ENCODE measurements around the gene HOXB3.
"Not testable (repeated sequence)": the region's sequence is repeated elsewhere in the genome, so short reads cannot be mapped to it uniquely, and the experiment has no call there.

Gene HOXB3

GRCh38 chr17:48544349-48545021, 45.6 kb downstream of the HOXB3 start:
- DNase-seq (ENCODE audit: low spot score in 2 of 2), result no peak
- Mint-ChIP-seq H3K27me3 (peaks cover 29% of the 10 kb centered on the region), H3K27ac (peak overlapping the region; percentile 40), H3K9me3 (no peaks in the 10 kb centered on the region), H3K4me1 (peaks cover 14% of the 10 kb centered on the region), H3K36me3 (no peaks in the 10 kb centered on the region), H3K4me3 (peak overlapping the region; percentile 82)
- no peak for ATAC-seq (ENCODE audit: low read depth)

GRCh38 chr17:48543854-48544348, 46.1 kb downstream of the HOXB3 start:
- Mint-ChIP-seq H3K36me3 (no peaks in the 10 kb centered on the region), H3K4me3 (peak overlapping the region; percentile 82), H3K27me3 (peaks cover 29% of the 10 kb centered on the region), H3K4me1 (peaks cover 14% of the 10 kb centered on the region), H3K27ac (peak overlapping the region; percentile 40), H3K9me3 (no peaks in the 10 kb centered on the region)
- no peak for DNase-seq (ENCODE audit: low spot score in 2 of 2)
- ATAC-seq (ENCODE audit: low read depth), result no peak

- H3K4me1 Mint-ChIP-seq, result peaks cover 14% of the 10 kb centered on the region
- H3K27ac Mint-ChIP-seq, result no peak overlapping the region
- ATAC-seq (ENCODE audit: low read depth), result peak; percentile 67
- H3K4me3 Mint-ChIP-seq, result peak overlapping the region; percentile 82
- H3K27me3 Mint-ChIP-seq, result peaks cover 29% of the 10 kb centered on the region
- H3K9me3 Mint-ChIP-seq, result no peaks in the 10 kb centered on the region
- H3K36me3 Mint-ChIP-seq, result no peaks in the 10 kb centered on the region
- DNase-seq (ENCODE audit: low spot score in 2 of 2), result peak; percentile 38 to 65
These were observed 46.8 kb downstream of the HOXB3 start for GRCh38 chr17:48543107-48543853.

- ATAC-seq (ENCODE audit: low read depth) (no peak), DNase-seq (ENCODE audit: low spot score in 2 of 2) (no peak)
- Mint-ChIP-seq H3K36me3 (no peaks in the 10 kb centered on the region), H3K27me3 (peaks cover 27% of the 10 kb centered on the region), H3K4me3 (peak overlapping the region; percentile 81), H3K9me3 (no peaks in the 10 kb centered on the region), H3K27ac (no peak overlapping the region), H3K4me1 (peaks cover 14% of the 10 kb centered on the region)
These were observed 47.3 kb downstream of the HOXB3 start for GRCh38 chr17:48542698-48543106.

GRCh38 chr17:48542114-48542656, 47.9 kb downstream of the HOXB3 start:
- H3K27me3 Mint-ChIP-seq, result peaks cover 29% of the 10 kb centered on the region
- DNase-seq (ENCODE audit: low spot score in 2 of 2), result no peak
- peaks cover 14% of the 10 kb centered on the region for H3K4me1 Mint-ChIP-seq
- no peaks in the 10 kb centered on the region for H3K36me3 Mint-ChIP-seq
- H3K4me3 Mint-ChIP-seq, result peak overlapping the region; percentile 84
- peak overlapping the region; percentile 78 for H3K27ac Mint-ChIP-seq
- ATAC-seq (ENCODE audit: low read depth), result no peak
- no peaks in the 10 kb centered on the region for H3K9me3 Mint-ChIP-seq

- Mint-ChIP-seq H3K36me3 (no peaks in the 10 kb centered on the region), H3K27ac (peak overlapping the region; percentile 78), H3K27me3 (peaks cover 31% of the 10 kb centered on the region), H3K4me1 (peaks cover 14% of the 10 kb centered on the region), H3K9me3 (no peaks in the 10 kb centered on the region), H3K4me3 (peak overlapping the region; percentile 84)
- DNase-seq (ENCODE audit: low spot score in 2 of 2) (no peak), ATAC-seq (ENCODE audit: low read depth) (no peak)
These were observed 48.4 kb downstream of the HOXB3 start for GRCh38 chr17:48541577-48542113.

GRCh38 chr17:48541036-48541576, 48.9 kb downstream of the HOXB3 start:
- DNase-seq (ENCODE audit: low spot score in 2 of 2), result no peak
- Mint-ChIP-seq H3K9me3 (no peaks in the 10 kb centered on the region), H3K27ac (no peak overlapping the region), H3K4me1 (peaks cover 14% of the 10 kb centered on the region), H3K36me3 (no peaks in the 10 kb centered on the region), H3K27me3 (peaks cover 25% of the 10 kb centered on the region), H3K4me3 (peak overlapping the region; percentile 84)
- ATAC-seq (ENCODE audit: low read depth), result no peak

- H3K27me3 Mint-ChIP-seq, result peaks cover 25% of the 10 kb centered on the region
These were observed 49.8 kb downstream of the HOXB3 start for GRCh38 chr17:48540213-48540612.

GRCh38 chr17:48539177-48539576, 50.9 kb downstream of the HOXB3 start:
- DNase-seq (ENCODE audit: low spot score in 2 of 2) (no peak), ATAC-seq (ENCODE audit: low read depth) (no peak)
- Mint-ChIP-seq H3K27me3 (peaks cover 23% of the 10 kb centered on the region), H3K4me3 (no peak overlapping the region), H3K4me1 (peaks cover 14% of the 10 kb centered on the region), H3K36me3 (no peaks in the 10 kb centered on the region), H3K27ac (no peak overlapping the region), H3K9me3 (no peaks in the 10 kb centered on the region)

More at GRCh38 chr17:48540213-48540612, 49.8 kb downstream of the HOXB3 start:
- Mint-ChIP-seq H3K27ac (no peak overlapping the region), H3K4me1 (peaks cover 14% of the 10 kb centered on the region), H3K9me3 (no peaks in the 10 kb centered on the region), H3K36me3 (no peaks in the 10 kb centered on the region), H3K4me3 (no peak overlapping the region)
- ATAC-seq (ENCODE audit: low read depth) (no peak), DNase-seq (ENCODE audit: low spot score in 2 of 2) (no peak)

GRCh38 chr17:48537316-48537715, 52.7 kb downstream of the HOXB3 start:
- ATAC-seq (ENCODE audit: low read depth), result no peak
- peaks cover 7% of the 10 kb centered on the region for H3K4me1 Mint-ChIP-seq
- H3K9me3 Mint-ChIP-seq, result no peaks in the 10 kb centered on the region
- H3K36me3 Mint-ChIP-seq, result no peaks in the 10 kb centered on the region
- peaks cover 16% of the 10 kb centered on the region for H3K27me3 Mint-ChIP-seq
- no peak overlapping the region for H3K4me3 Mint-ChIP-seq
- DNase-seq (ENCODE audit: low spot score in 2 of 2), result no peak
- no peak overlapping the region for H3K27ac Mint-ChIP-seq

GRCh38 chr17:48535793-48536559, 54.1 kb downstream of the HOXB3 start:
- not testable (repeated sequence) for H3K4me3 Mint-ChIP-seq; DNase-seq (ENCODE audit: low spot score in 2 of 2); ATAC-seq (ENCODE audit: low read depth); H3K27ac Mint-ChIP-seq; H3K36me3 Mint-ChIP-seq; H3K9me3 Mint-ChIP-seq; H3K4me1 Mint-ChIP-seq
- peaks cover 10% of the 10 kb centered on the region for H3K27me3 Mint-ChIP-seq

- DNase-seq (ENCODE audit: low spot score in 2 of 2), result no peak
- Mint-ChIP-seq H3K27ac (no peak overlapping the region), H3K4me3 (no peak overlapping the region), H3K4me1 (no peaks in the 10 kb centered on the region), H3K27me3 (peaks cover 13% of the 10 kb centered on the region), H3K36me3 (no peaks in the 10 kb centered on the region), H3K9me3 (no peaks in the 10 kb centered on the region)
- no peak for ATAC-seq (ENCODE audit: low read depth)
These were observed 57.8 kb downstream of the HOXB3 start for GRCh38 chr17:48532261-48532660.

GRCh38 chr17:48530887-48531272, 59.2 kb downstream of the HOXB3 start, which contains the start of gene HOXB1:
Gene HOXB1 (minus strand): TSS chr17:48531011. CDS start chr17:48530904, 107 bp downstream.
- peaks cover 17% of the 10 kb centered on the region for H3K27me3 Mint-ChIP-seq
- no peak for ATAC-seq (ENCODE audit: low read depth)

More at GRCh38 chr17:48530887-48531272, 59.2 kb downstream of the HOXB3 start, which contains the start of gene HOXB1:
- Mint-ChIP-seq H3K4me3 (no peak within 1 kb of the TSS), H3K9me3 (no peaks in the 10 kb centered on the region), H3K27ac (no peak within 1 kb of the TSS), H3K36me3 (no peaks in the 10 kb centered on the region), H3K4me1 (no peaks in the 10 kb centered on the region)
- DNase-seq (ENCODE audit: low spot score in 2 of 2), result no peak

Data from memory B cell (primary cell).